CD14-positive monocyte (primary cell): ENCODE results near the gene HDAC4. TPM values are rescaled to one million over a fixed set of nuclear protein-coding genes. Genes with fewer than 3 reads are reported as not detected.

Experiments used
- DNase-seq, 3 donors: peaks; one replicate each; pipeline ENCODE4 v3.0.0-alpha.2; 2011 to 2022
- H2AFZ ChIP-seq: 2 replicates; pipeline ENCODE4 v1.6.0; 2012; ENCODE audit warnings: mild to moderate bottlenecking, low read depth, low read length, inconsistent platforms; ENCODE audit not compliant: insufficient read depth, poor library complexity, severe bottlenecking
- H3K27ac ChIP-seq, 2 donors: 1 replicate in 1 of 2; 2 replicates in 1 of 2; pipeline ENCODE4 v1.5.1; 2012 to 2013; ENCODE audit warnings: low read length in 2 of 2, control low read depth in 1 of 2, inconsistent platforms in 1 of 2, low read depth in 1 of 2, mild to moderate bottlenecking in 1 of 2
- H3K27me3 ChIP-seq, 2 donors: one replicate each; pipeline versions ENCODE4 v1.6.0 to v1.6.1; 2011 to 2013; ENCODE audit warnings: low read length in 2 of 2; ENCODE audit not compliant: control insufficient read depth in 2 of 2, insufficient read depth in 2 of 2
- H3K36me3 ChIP-seq, 2 donors: replicated peaks in 1 of 2; 1 replicate in 1 of 2; 2 replicates in 1 of 2; pipeline versions ENCODE4 v1.5.1 to v1.6.1; 2012 to 2013; ENCODE audit warnings: low read length in 2 of 2, control low read depth in 1 of 2, inconsistent platforms in 1 of 2, mild to moderate bottlenecking in 1 of 2; ENCODE audit not compliant: insufficient read depth in 2 of 2, control insufficient read depth in 1 of 2
- H3K4me1 ChIP-seq, 2 donors: 1 replicate in 1 of 2; 2 replicates in 1 of 2; pipeline versions ENCODE4 v1.5.1 to v1.6.1; 2012 to 2013; ENCODE audit warnings: low read length in 2 of 2, control low read depth in 1 of 2, inconsistent platforms in 1 of 2, mild to moderate bottlenecking in 1 of 2, moderate library complexity in 1 of 2; ENCODE audit not compliant: insufficient read depth in 2 of 2, control insufficient read depth in 1 of 2
- H3K4me2 ChIP-seq: replicated peaks from 2 replicates; pipeline ENCODE3; 2012; ENCODE audit warnings: low read length, moderate library complexity, mild to moderate bottlenecking; ENCODE audit not compliant: poor library complexity, severe bottlenecking; ENCODE audit errors: extremely low read depth
- H3K4me3 ChIP-seq, 3 experiments: fragments of 200-600 bp in 1 of 3; sonication (generic) in 1 of 3; replicated peaks in 1 of 3; 1 replicate in 2 of 3; 2 replicates in 1 of 3; pipeline ENCODE4 v1.5.1; 2011 to 2013; ENCODE audit warnings: low read length in 3 of 3, mild to moderate bottlenecking in 3 of 3, control low read depth in 2 of 3, low read depth in 2 of 3, inconsistent platforms in 1 of 3, moderate library complexity in 1 of 3
- H3K79me2 ChIP-seq: 2 replicates; pipeline ENCODE4 v1.6.0; 2012; ENCODE audit warnings: mild to moderate bottlenecking, control low read depth, inconsistent platforms, low read length, moderate library complexity; ENCODE audit not compliant: insufficient read depth
- H3K9ac ChIP-seq: 2 replicates; pipeline ENCODE4 v1.6.0; 2017; ENCODE audit warnings: low read length, mild to moderate bottlenecking; ENCODE audit not compliant: insufficient read depth, poor library complexity, severe bottlenecking
- H3K9me3 ChIP-seq, 2 donors: replicated peaks in 1 of 2; 1 replicate in 1 of 2; 2 replicates in 1 of 2; pipeline versions ENCODE4 v1.5.1 to v1.6.1; 2012 to 2013; ENCODE audit warnings: low read length in 2 of 2, control low read depth in 1 of 2; ENCODE audit not compliant: control insufficient read depth in 1 of 2, insufficient read depth in 1 of 2
- H4K20me1 ChIP-seq: 2 replicates; pipeline ENCODE4 v1.6.0; 2012; ENCODE audit warnings: mild to moderate bottlenecking, low read length, control low read depth, moderate library complexity; ENCODE audit not compliant: insufficient read depth
- H3K27ac Mint-ChIP-seq, 7 donors: one replicate each; pipeline ENCODE4 v1.8.0; 2020; ENCODE audit warnings: mild to moderate bottlenecking in 7 of 7, mixed read lengths in 7 of 7, moderate library complexity in 6 of 7, inconsistent platforms in 2 of 7
- H3K27me3 Mint-ChIP-seq, 3 donors: one replicate each; pipeline ENCODE4 v1.8.0; 2021 to 2022; ENCODE audit warnings: low read depth in 3 of 3, mild to moderate bottlenecking in 3 of 3, mixed read lengths in 3 of 3, moderate library complexity in 3 of 3, inconsistent platforms in 1 of 3
- H3K36me3 Mint-ChIP-seq, 2 donors: one replicate each; pipeline ENCODE4 v1.8.0; 2020; ENCODE audit warnings: mixed read lengths in 2 of 2, inconsistent platforms in 1 of 2, mild to moderate bottlenecking in 1 of 2
- H3K4me1 Mint-ChIP-seq: one replicate; pipeline ENCODE4 v1.8.0; 2020; ENCODE audit warnings: mild to moderate bottlenecking, mixed read lengths
- H3K4me3 Mint-ChIP-seq, 2 donors: one replicate each; pipeline ENCODE4 v1.8.0; 2020; ENCODE audit warnings: mild to moderate bottlenecking in 2 of 2, mixed read lengths in 2 of 2, moderate library complexity in 1 of 2
- H3K9me3 Mint-ChIP-seq, 7 donors: one replicate each; pipeline ENCODE4 v1.8.0; 2020 to 2022; ENCODE audit warnings: mixed read lengths in 7 of 7, mild to moderate bottlenecking in 6 of 7, moderate library complexity in 6 of 7, inconsistent platforms in 2 of 7
- CTCF ChIP-seq: fragments of 200-600 bp; IDR thresholded peaks from one replicate; pipeline ENCODE4 v1.8.0; 2022; ENCODE audit warnings: antibody characterized with exemption, mild to moderate bottlenecking
- WGBS: methylation state at CpG from one replicate; pipeline ENCODE4 v1.1.5; 2013; ENCODE audit warnings: missing lambda C conversion rate; ENCODE audit not compliant: insufficient coverage; 5-methylcytosine and 5-hydroxymethylcytosine counted together
- intact Hi-C, 2 donors: fragments of 100-400 bp; cut with micrococcal nuclease; formaldehyde crosslinking; loops; one replicate each; pipeline versions ENCODE4 v1.15.0 to v1.15.1; 2023
- polyA plus RNA-seq, 3 donors: library from polyadenylated mRNA; depleted of rRNA in 1 of 3; unstranded in 2 of 3; stranded (reverse) in 1 of 3; fragments of 300-500 nt in 2 of 3; fragments of >200 nt in 1 of 3; fragmentation: Illumina TruSeq in 2 of 3; gene quantifications; 1 replicate in 2 of 3; 2 replicates in 1 of 3; pipeline ENCODE4 v1.2.3, GENCODE V29; 2012 to 2021

Gene HDAC4
- polyA plus RNA-seq, 3 donors: 3.3 to 23.0 (median 4.5) TPM

DNA sequence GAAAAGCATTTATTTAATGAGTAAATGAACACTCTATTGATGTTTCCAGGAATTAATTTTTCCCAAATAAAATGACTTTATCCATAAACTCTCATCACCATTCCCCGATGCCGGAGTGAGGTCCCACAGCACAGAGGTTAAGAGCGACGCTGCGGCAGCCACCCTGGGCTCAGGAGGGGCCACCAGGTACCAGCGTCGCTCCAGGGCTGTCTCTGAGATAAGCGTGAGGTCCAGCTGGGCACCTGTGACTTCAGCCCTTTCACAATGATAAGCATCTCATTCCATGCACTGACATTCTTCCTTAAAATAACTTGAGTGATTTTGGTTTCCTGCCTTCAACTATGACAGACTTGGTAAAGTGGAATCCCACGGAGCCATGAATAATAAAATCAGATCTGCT is 370.9 kb downstream of the HDAC4 start:
- no peak overlapping the region for H3K27ac ChIP-seq
- intact Hi-C loops: no loop called here
- no peak for TF ChIP-seq CTCF
- Mint-ChIP-seq H3K9me3 (no peaks in the 10 kb centered on the region), H3K27me3 (peaks cover 6 to 40% (median 16%) of the 10 kb centered on the region in 3 donors), H3K4me3 (no peak overlapping the region), H3K4me1 (no peaks in the 10 kb centered on the region), H3K36me3 (no peaks in the 10 kb centered on the region), H3K27ac (no peak overlapping the region)
- no peak overlapping the region for H3K4me3 ChIP-seq
- peaks cover 0 to 15% of the 10 kb centered on the region in 2 donors for H3K27me3 ChIP-seq
- H3K9me3 ChIP-seq: no peaks in the 10 kb centered on the region
- no peaks in the 10 kb centered on the region for H3K4me1 ChIP-seq
- 100% methylated on average over 5 of the region's 9 CpGs for WGBS
- H2AFZ ChIP-seq: no peak overlapping the region
- no peaks in the 10 kb centered on the region for H3K79me2 ChIP-seq
- no peak for DNase-seq
- no peak overlapping the region for H3K9ac ChIP-seq
- H3K36me3 ChIP-seq: no peaks in the 10 kb centered on the region
- H4K20me1 ChIP-seq: no peaks in the 10 kb centered on the region
- no peak overlapping the region for H3K4me2 ChIP-seq

GRCh38 chr2:239028253-239028619 is 372.6 kb downstream of the HDAC4 start:
- no peak overlapping the region for H3K27ac Mint-ChIP-seq
- 85% methylated on average over 5 of the region's 5 CpGs for WGBS
- H3K27me3 ChIP-seq: peaks cover 0 to 8% of the 10 kb centered on the region in 2 donors
- intact Hi-C loops: no loop called here
- DNase-seq: no peak
- no peaks in the 10 kb centered on the region for H4K20me1 ChIP-seq
- no peaks in the 10 kb centered on the region for H3K36me3 ChIP-seq
- no peaks in the 10 kb centered on the region for H3K9me3 ChIP-seq
- no peaks in the 10 kb centered on the region for H3K36me3 Mint-ChIP-seq
- H3K4me2 ChIP-seq: no peak overlapping the region
- no peaks in the 10 kb centered on the region for H3K79me2 ChIP-seq
- no peak overlapping the region for H3K4me3 Mint-ChIP-seq
- no peak overlapping the region for H3K27ac ChIP-seq
- no peaks in the 10 kb centered on the region for H3K9me3 Mint-ChIP-seq
- no peaks in the 10 kb centered on the region for H3K4me1 ChIP-seq
- no peak overlapping the region for H2AFZ ChIP-seq
- H3K27me3 Mint-ChIP-seq: peaks cover 8 to 34% (median 10%) of the 10 kb centered on the region in 3 donors
- H3K4me3 ChIP-seq: no peak overlapping the region
- no peaks in the 10 kb centered on the region for H3K4me1 Mint-ChIP-seq
- no peak for TF ChIP-seq CTCF
- H3K9ac ChIP-seq: no peak overlapping the region
